ENCODE measurements around the gene KCNC3. TPM values are rescaled to one million over a fixed set of nuclear protein-coding genes. Genes with fewer than 3 reads are reported as not detected.
"Not testable (repeated sequence)": the region's sequence is repeated elsewhere in the genome, so short reads cannot be mapped to it uniquely, and the experiment has no call there.

The KCNC3 gene
- total RNA-seq, 1 donor from 2014 or later: 0.46 TPM

- Histone ChIP-seq H3K27me3 (ENCODE audit: control insufficient read depth, insufficient read depth, low read length) (no peaks in the 10 kb centered on the region), H3K4me3 (ENCODE audit: low read depth, low read length) (no peak overlapping the region), H3K36me3 (ENCODE audit: control insufficient read depth, insufficient read depth, low read length) (no peaks in the 10 kb centered on the region)
- no peak for DNase-seq (ENCODE audit: low read depth)
- TF ChIP-seq CTCF (IDR thresholded peaks at IDR 0.05; ENCODE audit: insufficient read depth, low read length, poor library complexity, severe bottlenecking): no peak
These were observed 15.6 kb upstream of the KCNC3 start for GRCh38 chr19:50344661-50345318.

- Histone ChIP-seq H3K4me3 (ENCODE audit: low read depth, low read length) (no peak overlapping the region), H3K27me3 (ENCODE audit: control insufficient read depth, insufficient read depth, low read length) (no peaks in the 10 kb centered on the region), H3K36me3 (ENCODE audit: control insufficient read depth, insufficient read depth, low read length) (no peaks in the 10 kb centered on the region)
- no peak for DNase-seq (ENCODE audit: low read depth)
- TF ChIP-seq CTCF (IDR thresholded peaks at IDR 0.05; ENCODE audit: insufficient read depth, low read length, poor library complexity, severe bottlenecking): no peak
These were observed 12.0 kb upstream of the KCNC3 start for GRCh38 chr19:50341091-50341564.

- no peaks in the 10 kb centered on the region for H3K36me3 ChIP-seq (ENCODE audit: control insufficient read depth, insufficient read depth, low read length)
- H3K4me3 ChIP-seq (ENCODE audit: low read depth, low read length): no peak overlapping the region
- TF ChIP-seq CTCF (IDR thresholded peaks at IDR 0.05; ENCODE audit: insufficient read depth, low read length, poor library complexity, severe bottlenecking): no peak
- DNase-seq (ENCODE audit: low read depth): no peak
- H3K27me3 ChIP-seq (ENCODE audit: control insufficient read depth, insufficient read depth, low read length): no peaks in the 10 kb centered on the region
These were observed 11.2 kb upstream of the KCNC3 start for GRCh38 chr19:50340331-50340730.

- H3K4me3 ChIP-seq (ENCODE audit: low read depth, low read length); H3K36me3 ChIP-seq (ENCODE audit: control insufficient read depth, insufficient read depth, low read length); DNase-seq (ENCODE audit: low read depth): not testable (repeated sequence)
- H3K27me3 ChIP-seq (ENCODE audit: control insufficient read depth, insufficient read depth, low read length): peaks cover 12% of the 10 kb centered on the region
These were observed 7.9 kb upstream of the KCNC3 start for GRCh38 chr19:50337031-50337430.

GRCh38 chr19:50334741-50335421 lies 5.7 kb upstream of the KCNC3 start:
- no peak for DNase-seq (ENCODE audit: low read depth)
- Histone ChIP-seq H3K36me3 (ENCODE audit: control insufficient read depth, insufficient read depth, low read length) (no peaks in the 10 kb centered on the region), H3K4me3 (ENCODE audit: low read depth, low read length) (no peak overlapping the region), H3K27me3 (ENCODE audit: control insufficient read depth, insufficient read depth, low read length) (peaks cover 26% of the 10 kb centered on the region)
- TF ChIP-seq CTCF (IDR thresholded peaks at IDR 0.05; ENCODE audit: insufficient read depth, low read length, poor library complexity, severe bottlenecking): no peak

- no peak for TF ChIP-seq CTCF (IDR thresholded peaks at IDR 0.05; ENCODE audit: insufficient read depth, low read length, poor library complexity, severe bottlenecking)
- Histone ChIP-seq H3K27me3 (ENCODE audit: control insufficient read depth, insufficient read depth, low read length) (peaks cover 35% of the 10 kb centered on the region), H3K4me3 (ENCODE audit: low read depth, low read length) (peak overlapping the region; percentile 43), H3K36me3 (ENCODE audit: control insufficient read depth, insufficient read depth, low read length) (no peaks in the 10 kb centered on the region)
- no peak for DNase-seq (ENCODE audit: low read depth)
These were observed 4.8 kb upstream of the KCNC3 start for GRCh38 chr19:50333737-50334617.

All from kidney epithelial cell (primary cell).